KMS-11 (cell line): Measurements from ENCODE around the gene NMB.

Experiments used
- H2AFZ ChIP-seq: fragments of 200-600 bp; sonication (generic); 2 replicates; pipeline ENCODE4 v1.6.1; 2016; ENCODE audit warnings: antibody characterized with exemption, mixed run types, low read depth
- H3K27ac ChIP-seq: fragments of 200-600 bp; sonication (generic); 2 replicates; pipeline ENCODE4 v1.6.1; 2016; ENCODE audit warnings: mild to moderate bottlenecking, mixed run types
- H3K27me3 ChIP-seq: fragments of 200-600 bp; sonication (generic); 2 replicates; pipeline ENCODE4 v1.6.1; 2017; ENCODE audit warnings: mild to moderate bottlenecking, low read depth, mixed run types, moderate library complexity; ENCODE audit not compliant: insufficient read depth
- H3K36me3 ChIP-seq: fragments of 200-600 bp; sonication (generic); 2 replicates; pipeline ENCODE4 v1.6.1; 2017; ENCODE audit warnings: mild to moderate bottlenecking, mixed run types; ENCODE audit not compliant: insufficient read depth
- H3K4me1 ChIP-seq: fragments of 200-600 bp; sonication (generic); 2 replicates; pipeline ENCODE4 v1.6.1; 2016; ENCODE audit warnings: mild to moderate bottlenecking, low read depth, mixed run types; ENCODE audit not compliant: poor library complexity, severe bottlenecking
- H3K4me2 ChIP-seq: fragments of 200-600 bp; sonication (generic); 2 replicates; pipeline ENCODE4 v1.7.0; 2016; ENCODE audit warnings: mild to moderate bottlenecking, mixed run types
- H3K4me3 ChIP-seq: fragments of 200-600 bp; sonication (generic); IDR thresholded peaks from 2 replicates; pipeline ENCODE4 v1.6.1; 2017; ENCODE audit warnings: low read depth, low read length, mixed read lengths; ENCODE audit not compliant: insufficient read depth
- H3K79me2 ChIP-seq: fragments of 200-600 bp; sonication (generic); 2 replicates; pipeline ENCODE4 v1.6.1; 2016; ENCODE audit warnings: low read depth, mixed run types; ENCODE audit not compliant: insufficient read depth
- H3K9ac ChIP-seq: fragments of 200-600 bp; sonication (generic); 2 replicates; pipeline ENCODE4 v1.6.1; 2016; ENCODE audit warnings: mild to moderate bottlenecking, mixed run types
- H4K20me1 ChIP-seq: fragments of 200-600 bp; sonication (generic); 2 replicates; pipeline ENCODE4 v1.6.1; 2016; ENCODE audit warnings: mild to moderate bottlenecking, mixed run types; ENCODE audit not compliant: insufficient read depth
- TF ChIP-seq, protein P1 (sequence below): fragments of 200-600 bp; sonication (generic); conservative IDR thresholded peaks from 2 replicates; pipeline ENCODE4 v1.6.1; 2017; ENCODE audit warnings: low read depth, mild to moderate bottlenecking, antibody characterized with exemption, low read length, moderate library complexity, mixed read lengths

The NMB gene

DNA sequence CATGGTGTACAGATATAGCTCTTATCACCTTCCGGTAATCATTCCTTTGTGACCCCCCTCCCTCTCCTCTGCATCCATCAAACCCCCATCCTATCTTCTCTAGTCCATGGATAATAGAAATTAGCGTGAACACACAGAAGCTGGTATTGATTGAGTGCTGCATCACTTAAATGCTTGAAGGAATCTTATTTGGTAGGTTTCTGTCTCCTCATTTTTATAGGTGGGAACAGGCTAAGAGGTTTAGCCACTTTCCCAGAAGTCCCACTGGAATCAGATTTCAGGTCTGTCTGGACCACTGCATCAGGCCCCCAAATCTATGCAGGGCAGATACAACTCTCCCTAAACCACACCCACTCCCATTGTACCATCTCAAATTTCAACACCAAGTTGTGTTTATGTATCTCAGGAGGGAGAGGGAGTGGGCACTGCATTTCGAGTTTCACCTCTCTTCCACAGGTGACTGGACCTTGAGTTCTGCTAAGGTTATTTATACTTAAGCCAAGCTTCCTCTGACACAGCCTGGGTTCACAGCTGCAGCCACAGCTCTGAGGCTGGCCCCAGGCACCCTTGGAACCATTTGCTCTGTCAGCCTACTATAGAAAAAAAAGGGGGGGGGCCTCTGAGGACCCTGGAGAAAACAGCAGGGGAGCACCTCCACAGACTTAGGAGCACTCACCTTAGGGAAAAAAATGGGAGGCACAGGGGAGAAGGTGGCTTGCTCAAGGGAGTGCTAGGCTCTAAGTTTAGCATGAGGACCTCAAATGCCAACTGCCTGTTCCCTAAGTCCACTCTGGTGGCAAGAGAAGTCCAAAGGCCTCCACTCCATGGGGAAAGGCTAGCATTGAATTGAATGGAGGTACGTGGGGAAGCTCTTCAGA lies 2.1 kb upstream of the NMB start:
- Histone ChIP-seq H2AFZ (no peak overlapping the region), H3K36me3 (no peaks in the 10 kb centered on the region), H3K79me2 (no peaks in the 10 kb centered on the region), H3K4me1 (peaks cover 45% of the 10 kb centered on the region), H3K4me2 (peak overlapping the region; percentile 31), H3K9ac (no peak overlapping the region), H4K20me1 (no peaks in the 10 kb centered on the region), H3K27me3 (no peaks in the 10 kb centered on the region), H3K4me3 (no peak overlapping the region), H3K27ac (no peak overlapping the region)
- TF ChIP-seq, protein P1, sequence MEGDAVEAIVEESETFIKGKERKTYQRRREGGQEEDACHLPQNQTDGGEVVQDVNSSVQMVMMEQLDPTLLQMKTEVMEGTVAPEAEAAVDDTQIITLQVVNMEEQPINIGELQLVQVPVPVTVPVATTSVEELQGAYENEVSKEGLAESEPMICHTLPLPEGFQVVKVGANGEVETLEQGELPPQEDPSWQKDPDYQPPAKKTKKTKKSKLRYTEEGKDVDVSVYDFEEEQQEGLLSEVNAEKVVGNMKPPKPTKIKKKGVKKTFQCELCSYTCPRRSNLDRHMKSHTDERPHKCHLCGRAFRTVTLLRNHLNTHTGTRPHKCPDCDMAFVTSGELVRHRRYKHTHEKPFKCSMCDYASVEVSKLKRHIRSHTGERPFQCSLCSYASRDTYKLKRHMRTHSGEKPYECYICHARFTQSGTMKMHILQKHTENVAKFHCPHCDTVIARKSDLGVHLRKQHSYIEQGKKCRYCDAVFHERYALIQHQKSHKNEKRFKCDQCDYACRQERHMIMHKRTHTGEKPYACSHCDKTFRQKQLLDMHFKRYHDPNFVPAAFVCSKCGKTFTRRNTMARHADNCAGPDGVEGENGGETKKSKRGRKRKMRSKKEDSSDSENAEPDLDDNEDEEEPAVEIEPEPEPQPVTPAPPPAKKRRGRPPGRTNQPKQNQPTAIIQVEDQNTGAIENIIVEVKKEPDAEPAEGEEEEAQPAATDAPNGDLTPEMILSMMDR, result no peak

GRCh38 chr15:84658788-84659411 lies 901 bp upstream of the NMB start:
- peak overlapping the region; percentile 82 for H3K4me2 ChIP-seq
- H3K9ac ChIP-seq, result peak overlapping the region; percentile 88
- H3K4me3 ChIP-seq, result no peak overlapping the region
- H4K20me1 ChIP-seq, result no peaks in the 10 kb centered on the region
- no peaks in the 10 kb centered on the region for H3K36me3 ChIP-seq
- TF ChIP-seq, protein P1, result no peak
- H2AFZ ChIP-seq, result peak overlapping the region; percentile 74
- H3K27me3 ChIP-seq, result no peaks in the 10 kb centered on the region
- no peaks in the 10 kb centered on the region for H3K79me2 ChIP-seq
- H3K4me1 ChIP-seq, result peaks cover 49% of the 10 kb centered on the region
- H3K27ac ChIP-seq, result peak overlapping the region; percentile 89

DNA sequence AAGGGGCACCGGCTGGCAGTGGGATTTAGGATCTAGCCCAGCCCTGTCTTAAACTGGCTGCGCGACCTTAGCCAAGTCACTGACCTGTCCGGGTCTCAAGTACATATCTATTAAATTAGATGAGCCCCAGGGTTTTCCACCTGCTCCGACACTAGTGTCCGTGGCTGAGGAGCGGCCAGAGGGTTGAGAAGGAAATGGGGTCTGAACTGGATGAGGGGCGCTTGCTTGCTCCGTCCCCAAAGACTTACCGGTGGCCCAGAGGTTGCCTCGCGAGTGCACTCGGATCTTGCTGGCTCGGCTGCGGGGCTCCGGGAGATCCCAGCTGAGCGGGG lies 285 bp downstream of the NMB start:
- peak overlapping the region; percentile 88; the same call in 1 of the 2 replicates for H3K9ac ChIP-seq

GRCh38 chr15:84656972-84657371 lies 1.0 kb downstream of the NMB start:
- H3K4me2 ChIP-seq, result no peak overlapping the region; the same call in 1 of the 2 replicates
- no peak overlapping the region for H3K4me3 ChIP-seq

More for the DNA sequence above, 285 bp downstream of the NMB start:
- no peak overlapping the region for H3K4me3 ChIP-seq
- H3K36me3 ChIP-seq, result no peaks in the 10 kb centered on the region
- TF ChIP-seq, protein P1, result no peak
- H3K4me1 ChIP-seq, result peaks cover 56% of the 10 kb centered on the region
- H3K79me2 ChIP-seq, result peaks cover 12% of the 10 kb centered on the region; the same call in 1 of the 2 replicates
- peak overlapping the region; percentile 82 for H3K4me2 ChIP-seq
- no peaks in the 10 kb centered on the region for H4K20me1 ChIP-seq
- H2AFZ ChIP-seq, result peak overlapping the region; percentile 74
- H3K27ac ChIP-seq, result peak overlapping the region; percentile 89; the same call in 1 of the 2 replicates
- H3K27me3 ChIP-seq, result no peaks in the 10 kb centered on the region

More at GRCh38 chr15:84656972-84657371, 1.0 kb downstream of the NMB start:
- H3K9ac ChIP-seq, result no peak overlapping the region
- H3K4me1 ChIP-seq, result peaks cover 61% of the 10 kb centered on the region
- H3K79me2 ChIP-seq, result peaks cover 15% of the 10 kb centered on the region; the same call in 1 of the 2 replicates
- H3K36me3 ChIP-seq, result no peaks in the 10 kb centered on the region
- no peak overlapping the region for H3K27ac ChIP-seq
- H4K20me1 ChIP-seq, result no peaks in the 10 kb centered on the region
- no peak overlapping the region for H2AFZ ChIP-seq
- no peaks in the 10 kb centered on the region for H3K27me3 ChIP-seq
- TF ChIP-seq, protein P1, result no peak
